HEK293T (cell line): ENCODE data around the gene KCNK3.

ENCODE experiments used
- CTBP1 ChIP-seq: fragments of 450-650 bp; IDR thresholded peaks from 2 replicates; pipeline ENCODE4 v1.6.1; 2016; ENCODE audit warnings: borderline replicate concordance
- FOXK2 ChIP-seq: fragments of 450-650 bp; IDR thresholded peaks from 2 replicates; pipeline ENCODE4 v1.6.1; 2016; ENCODE audit warnings: mild to moderate bottlenecking
- SP1 ChIP-seq: fragments of 450-650 bp; IDR thresholded peaks from 2 replicates; pipeline ENCODE4 v1.6.1; 2017
- TARDBP ChIP-seq: fragments of 450-650 bp; IDR thresholded peaks from 2 replicates; pipeline ENCODE4 v1.6.1; 2016

DNA sequence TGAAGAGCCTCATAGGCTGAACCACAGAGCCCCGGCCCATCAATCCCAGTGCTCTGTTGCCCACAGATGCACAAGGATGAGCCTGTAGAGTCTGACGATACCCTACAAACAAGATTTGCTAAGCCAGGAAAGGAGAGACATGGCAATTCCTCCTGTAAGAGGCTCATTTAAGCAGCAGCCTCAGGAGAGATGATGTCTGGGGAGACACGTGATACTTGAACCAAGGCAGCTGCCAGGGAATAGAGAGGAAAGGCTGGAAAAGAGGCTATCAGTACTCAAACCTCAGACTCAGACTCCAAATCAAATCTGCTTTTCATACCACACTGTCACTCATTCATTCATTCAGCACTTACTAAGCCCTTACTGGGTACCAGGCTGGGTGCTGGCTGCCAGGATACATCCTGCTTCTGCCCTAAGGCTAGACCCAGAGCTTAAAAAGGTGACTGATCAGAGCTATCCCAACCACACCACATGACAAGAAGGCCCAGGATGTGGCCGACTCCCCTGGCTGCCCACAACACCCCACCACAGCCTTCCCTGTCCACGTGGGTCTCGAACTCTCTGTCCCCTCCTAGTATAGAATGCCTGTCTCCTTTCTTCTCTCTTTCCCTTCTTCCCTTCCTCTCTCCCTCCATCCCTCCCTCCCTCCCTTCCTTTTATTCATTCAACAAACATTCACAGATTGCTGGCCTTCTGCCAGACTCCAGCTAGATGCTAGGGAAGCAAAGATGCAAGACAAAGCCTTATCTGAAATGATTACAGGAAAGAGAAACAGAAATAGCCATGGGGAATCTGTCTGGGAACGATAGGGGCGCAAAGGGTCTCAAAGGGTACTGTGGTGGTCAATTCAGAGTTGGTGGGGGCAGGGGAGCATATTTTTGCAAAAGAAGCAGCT lies 23.4 kb upstream of the KCNK3 start:
- TF ChIP-seq SP1, result no peak
- TF ChIP-seq CTBP1, result no peak
- TF ChIP-seq FOXK2, result no peak
- no peak for TF ChIP-seq TARDBP
